C4-2B (cell line): ENCODE results near the gene FHL2.

Experiments
- ZFX ChIP-seq: fragments of 450-650 bp; IDR thresholded peaks from 2 replicates; pipeline ENCODE4 v1.6.1; 2017
- TF ChIP-seq, protein P1 (sequence below): fragments of 450-650 bp; conservative IDR thresholded peaks from 2 replicates; pipeline ENCODE4 v1.5.1; 2017; ENCODE audit warnings: mild to moderate bottlenecking

DNA sequence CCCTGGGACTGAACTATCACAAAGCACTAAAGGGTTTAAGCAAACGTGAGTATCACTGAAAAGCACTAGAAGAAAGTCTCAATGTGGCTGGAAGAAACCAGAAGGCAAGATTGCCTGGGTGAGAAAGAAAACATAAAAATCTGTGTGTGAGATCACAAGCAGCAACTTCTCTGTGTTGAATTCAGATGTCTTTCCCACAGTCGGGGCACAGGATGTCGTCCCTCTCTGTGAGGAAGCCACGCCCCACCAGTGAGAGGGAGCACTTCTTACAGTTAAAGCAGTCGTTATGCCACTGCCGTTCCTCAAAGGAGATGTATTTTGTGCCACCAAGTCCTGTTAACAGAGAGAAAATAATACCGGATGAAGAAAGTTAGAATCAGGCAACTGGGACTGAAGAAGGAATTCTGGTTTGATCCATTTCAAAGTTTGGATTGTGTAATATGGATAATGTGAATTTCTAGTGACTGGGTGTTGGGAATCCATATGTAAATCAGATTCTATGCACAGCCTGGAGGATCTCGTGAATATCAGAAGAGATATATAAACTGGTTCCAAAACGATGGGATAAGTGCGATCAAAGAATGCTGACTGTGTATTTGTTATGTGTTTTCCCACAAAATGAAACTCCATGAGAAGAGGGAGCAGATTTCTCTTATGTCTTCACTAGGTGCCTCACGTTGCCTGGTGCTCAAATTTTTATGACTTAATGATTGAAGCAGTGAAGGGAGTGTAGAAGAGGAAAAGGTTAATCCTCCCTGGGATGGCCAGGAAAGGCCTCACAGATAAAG lies 37.6 kb downstream of the FHL2 start:
- TF ChIP-seq, protein P1, sequence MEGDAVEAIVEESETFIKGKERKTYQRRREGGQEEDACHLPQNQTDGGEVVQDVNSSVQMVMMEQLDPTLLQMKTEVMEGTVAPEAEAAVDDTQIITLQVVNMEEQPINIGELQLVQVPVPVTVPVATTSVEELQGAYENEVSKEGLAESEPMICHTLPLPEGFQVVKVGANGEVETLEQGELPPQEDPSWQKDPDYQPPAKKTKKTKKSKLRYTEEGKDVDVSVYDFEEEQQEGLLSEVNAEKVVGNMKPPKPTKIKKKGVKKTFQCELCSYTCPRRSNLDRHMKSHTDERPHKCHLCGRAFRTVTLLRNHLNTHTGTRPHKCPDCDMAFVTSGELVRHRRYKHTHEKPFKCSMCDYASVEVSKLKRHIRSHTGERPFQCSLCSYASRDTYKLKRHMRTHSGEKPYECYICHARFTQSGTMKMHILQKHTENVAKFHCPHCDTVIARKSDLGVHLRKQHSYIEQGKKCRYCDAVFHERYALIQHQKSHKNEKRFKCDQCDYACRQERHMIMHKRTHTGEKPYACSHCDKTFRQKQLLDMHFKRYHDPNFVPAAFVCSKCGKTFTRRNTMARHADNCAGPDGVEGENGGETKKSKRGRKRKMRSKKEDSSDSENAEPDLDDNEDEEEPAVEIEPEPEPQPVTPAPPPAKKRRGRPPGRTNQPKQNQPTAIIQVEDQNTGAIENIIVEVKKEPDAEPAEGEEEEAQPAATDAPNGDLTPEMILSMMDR = no peak
- no peak for TF ChIP-seq ZFX
